Measurements from ENCODE around the gene GLRA1.

GLRA1 gene

GRCh38 chr5:151781201-151781600 lies 143.4 kb downstream of the GLRA1 start:
- DNase-seq (ENCODE audit: extremely low spot score) = no peak
- ChIA-PET CTCF (no interaction called here), POLR2A (no interaction called here)
- no peak for TF ChIP-seq TARDBP (IDR thresholded peaks at IDR 0.05)
- no peak for TF ChIP-seq LEF1 (IDR thresholded peaks at IDR 0.05; ENCODE audit: borderline replicate concordance)
- TF ChIP-seq HDGF (IDR thresholded peaks at IDR 0.05; ENCODE audit: borderline replicate concordance) = no peak
- TF ChIP-seq SP1 (IDR thresholded peaks at IDR 0.05) = no peak
- no peak for TF ChIP-seq L3MBTL2 (conservative IDR thresholded peaks at IDR 0.05)
- no peak for TF ChIP-seq ARNT (IDR thresholded peaks at IDR 0.05)
- no peak for TF ChIP-seq PKNOX1 (IDR thresholded peaks at IDR 0.05)
- TF ChIP-seq NFRKB (IDR thresholded peaks at IDR 0.05) = no peak
- TF ChIP-seq BHLHE40 (IDR thresholded peaks at IDR 0.05; ENCODE audit: borderline replicate concordance) = no peak
- no peak for TF ChIP-seq ZNF384 (IDR thresholded peaks at IDR 0.05)
- no peak for TF ChIP-seq FOXK2 (IDR thresholded peaks at IDR 0.05)
- no peak for TF ChIP-seq FOXA1 (IDR thresholded peaks at IDR 0.05)
- no peak for TF ChIP-seq FOXM1 (IDR thresholded peaks at IDR 0.05; ENCODE audit: borderline replicate concordance)
- TF ChIP-seq CTBP1 (IDR thresholded peaks at IDR 0.05; ENCODE audit: borderline replicate concordance) = no peak
- TF ChIP-seq SUZ12 (IDR thresholded peaks at IDR 0.05) = no peak
- TF ChIP-seq ELF4 (IDR thresholded peaks at IDR 0.05) = no peak

- no peak for TF ChIP-seq ELF4 (IDR thresholded peaks at IDR 0.05)
- TF ChIP-seq LEF1 (IDR thresholded peaks at IDR 0.05; ENCODE audit: borderline replicate concordance) = no peak
- no peak for TF ChIP-seq ZNF384 (IDR thresholded peaks at IDR 0.05)
- no peak for TF ChIP-seq PKNOX1 (IDR thresholded peaks at IDR 0.05)
- no peak for TF ChIP-seq NFRKB (IDR thresholded peaks at IDR 0.05)
- no peak for TF ChIP-seq HDGF (IDR thresholded peaks at IDR 0.05; ENCODE audit: borderline replicate concordance)
- no peak for TF ChIP-seq CTBP1 (IDR thresholded peaks at IDR 0.05; ENCODE audit: borderline replicate concordance)
- ChIA-PET POLR2A (interaction anchor here (1.2 kb wide), 1 partner anchor 9 kb away, joined by 10 read pairs; the partner anchor contains the start of gene G3BP1), CTCF (interaction anchor here (0.9 kb wide), 1 partner anchor 9 kb away, joined by 3 read pairs; the partner anchor contains the start of gene G3BP1)
- DNase-seq (ENCODE audit: extremely low spot score) = peak; percentile 15
These were observed 144.3 kb downstream of the GLRA1 start for GRCh38 chr5:151780348-151780747.

- ChIA-PET CTCF (interaction anchor here (0.9 kb wide), 1 partner anchor 8 kb away, joined by 3 read pairs; the partner anchor contains the start of gene G3BP1), POLR2A (interaction anchor here (1.2 kb wide), 1 partner anchor 8 kb away, joined by 10 read pairs; the partner anchor contains the start of gene G3BP1)
- TF ChIP-seq PKNOX1 (IDR thresholded peaks at IDR 0.05) (peak; percentile 42), ELF4 (IDR thresholded peaks at IDR 0.05) (no peak)
- no peak for DNase-seq (ENCODE audit: extremely low spot score)
These were observed 145.0 kb downstream of the GLRA1 start for GRCh38 chr5:151779531-151780125.

- no peak for DNase-seq (ENCODE audit: extremely low spot score)
These were observed 149.5 kb downstream of the GLRA1 start for GRCh38 chr5:151775025-151775606.

GRCh38 chr5:151773951-151774350 lies 150.7 kb downstream of the GLRA1 start:
- POLR2A ChIA-PET = interaction anchor here (0.7 to 5.8 kb wide), 4 partner anchors 16 to 1016 kb away, joined by 3 to 84 read pairs (median 4); partner anchors contain the start of gene ATOX1
- CTCF ChIA-PET = interaction anchor here (0.6 to 0.7 kb wide), 3 partner anchors 14 to 87 kb away, joined by 4 to 7 read pairs (median 5); no protein-coding TSS in a partner anchor
- TF ChIP-seq L3MBTL2 (conservative IDR thresholded peaks at IDR 0.05) (no peak), BHLHE40 (IDR thresholded peaks at IDR 0.05; ENCODE audit: borderline replicate concordance) (no peak), SUZ12 (IDR thresholded peaks at IDR 0.05) (no peak), LEF1 (IDR thresholded peaks at IDR 0.05; ENCODE audit: borderline replicate concordance) (no peak), TARDBP (IDR thresholded peaks at IDR 0.05) (no peak), FOXM1 (IDR thresholded peaks at IDR 0.05; ENCODE audit: borderline replicate concordance) (no peak), ARNT (IDR thresholded peaks at IDR 0.05) (no peak), HDGF (IDR thresholded peaks at IDR 0.05; ENCODE audit: borderline replicate concordance) (no peak), FOXK2 (IDR thresholded peaks at IDR 0.05) (no peak), FOXA1 (IDR thresholded peaks at IDR 0.05) (no peak), SP1 (IDR thresholded peaks at IDR 0.05) (no peak), ZNF384 (IDR thresholded peaks at IDR 0.05) (no peak), CTBP1 (IDR thresholded peaks at IDR 0.05; ENCODE audit: borderline replicate concordance) (no peak), ELF4 (IDR thresholded peaks at IDR 0.05) (no peak)
- no peak for DNase-seq (ENCODE audit: extremely low spot score)

More at GRCh38 chr5:151775025-151775606, 149.5 kb downstream of the GLRA1 start:
- ChIA-PET CTCF (no interaction called here), POLR2A (no interaction called here)
- TF ChIP-seq SUZ12 (IDR thresholded peaks at IDR 0.05) (no peak), NFRKB (IDR thresholded peaks at IDR 0.05) (no peak), PKNOX1 (IDR thresholded peaks at IDR 0.05) (peak; percentile 51; the same call in 1 of the 2 replicates)

All from HEK293T (cell line).